GM12878 (cell line): ENCODE data around the gene NAA15. TPM values are rescaled to one million over a fixed set of nuclear protein-coding genes. Genes with fewer than 3 reads are reported as not detected.
A peak's percentile ranks its signal among the peaks of the same experiment; 100 is the strongest.

ENCODE experiments used
- ATAC-seq: fragments of 200-7000 bp; cut with Tn5 transposase; 3 replicates; pipeline ENCODE4 v1.9.1; 2020; ENCODE audit warnings: mild to moderate bottlenecking, moderate library complexity
- Bru-seq: library from RNA; stranded (reverse); fragments of 400-500 nt; gene quantifications from one replicate; lab custom pipeline; 2021; lab: Mats Ljungman, UMichigan
- BruChase-seq, 2 experiments: library from RNA; stranded (reverse); fragments of 400-500 nt; gene quantifications; one replicate each; lab custom pipeline; 2021; lab: Mats Ljungman, UMichigan
- BruUV-seq: library from RNA; stranded (reverse); fragments of 400-500 nt; replicated peaks from 2 replicates; lab custom pipeline; 2021; lab: Mats Ljungman, UMichigan
- CTCF ChIA-PET: fragments of 300-600 bp; sonication (Branson Sonifier 250); formaldehyde crosslinking; extraction: SDS; loops from one replicate; lab custom pipeline; 2021; ENCODE audit warnings: inconsistent platforms; lab: Yijun Ruan, JAX
- POLR2A ChIA-PET: fragments of 350-600 bp; formaldehyde crosslinking; extraction: SDS; loops from one replicate; lab custom pipeline; 2021; ENCODE audit warnings: inconsistent platforms; lab: Charles Lee
- RAD21 ChIA-PET: fragments of 300-600 bp; sonication (Branson Sonifier 250); formaldehyde crosslinking; loops from one replicate; lab custom pipeline; 2023; ENCODE audit warnings: antibody characterized with exemption; ENCODE audit not compliant: unreplicated experiment; lab: Charles Lee
- SMC1A ChIA-PET: fragments of 300-600 bp; sonication (Branson Sonifier 250); formaldehyde crosslinking; loops from one replicate; lab custom pipeline; 2023; ENCODE audit not compliant: unreplicated experiment, uncharacterized antibody; lab: Charles Lee
- DNase-seq: peaks from one replicate; pipeline ENCODE4 v3.0.0-alpha.2; 2011; ENCODE audit warnings: low read depth, low spot score
- FAIRE-seq: peaks from 3 replicates; lab custom pipeline; 2011; peaks lifted over from hg19 to GRCh38; lab: Jason Lieb, UNC
- H2AFZ ChIP-seq: 2 replicates; pipeline ENCODE4 v1.6.0; 2011; ENCODE audit warnings: low read depth, low read length, control low read depth; ENCODE audit not compliant: control insufficient read depth
- H3K27ac ChIP-seq: 2 replicates; pipeline ENCODE4 v1.5.1; 2011; ENCODE audit warnings: control low read depth; ENCODE audit not compliant: control insufficient read depth, insufficient read depth
- H3K27me3 ChIP-seq, 2 experiments: replicated peaks in 1 of 2; 2 replicates each; pipeline versions ENCODE4 v1.6.0 to v1.6.1; 2011; ENCODE audit warnings: low read length in 1 of 2; ENCODE audit not compliant: control insufficient read depth in 2 of 2, insufficient read depth in 2 of 2
- H3K36me3 ChIP-seq, 2 experiments: 2 replicates each; pipeline ENCODE4 v1.5.1; 2011; ENCODE audit warnings: low read length in 1 of 2; ENCODE audit not compliant: control insufficient read depth in 2 of 2, insufficient read depth in 2 of 2
- H3K4me1 ChIP-seq: 2 replicates; pipeline ENCODE4 v1.6.1; 2011; ENCODE audit warnings: mild to moderate bottlenecking, low read length, moderate library complexity, mixed read lengths; ENCODE audit not compliant: control insufficient read depth, insufficient read depth
- H3K4me2 ChIP-seq: 2 replicates; pipeline ENCODE4 v1.6.0; 2011; ENCODE audit warnings: control low read depth; ENCODE audit not compliant: control insufficient read depth, insufficient read depth
- H3K4me3 ChIP-seq: fragments of 200-600 bp; sonication (generic); 2 replicates; pipeline ENCODE4 v1.5.1; 2016
- H3K79me2 ChIP-seq: 2 replicates; pipeline ENCODE4 v1.6.0; 2011; ENCODE audit warnings: low read length; ENCODE audit not compliant: control insufficient read depth, insufficient read depth
- H3K9ac ChIP-seq: 2 replicates; pipeline ENCODE4 v1.8.0; 2011; ENCODE audit warnings: low read length, control low read depth, mixed read lengths; ENCODE audit not compliant: control insufficient read depth, insufficient read depth
- H3K9me3 ChIP-seq: replicated peaks from 3 replicates; pipeline ENCODE4 v1.5.1; 2011; ENCODE audit warnings: mild to moderate bottlenecking, low read length; ENCODE audit not compliant: control insufficient read depth, insufficient read depth
- H4K20me1 ChIP-seq: 2 replicates; pipeline ENCODE4 v1.6.0; 2011; ENCODE audit not compliant: control insufficient read depth, insufficient read depth
- BMI1 ChIP-seq: fragments of 450-650 bp; IDR thresholded peaks from 2 replicates; pipeline ENCODE4 v1.6.1; 2016; ENCODE audit warnings: mild to moderate bottlenecking, moderate library complexity, borderline replicate concordance
- BRCA1 ChIP-seq: IDR thresholded peaks from 2 replicates; pipeline ENCODE4 v1.6.1; 2011; ENCODE audit warnings: low read depth, low read length, improper control_type of control experiment
- MLLT1 ChIP-seq: fragments of 450-650 bp; IDR thresholded peaks from 2 replicates; pipeline ENCODE4 v1.6.1; 2016; ENCODE audit warnings: mild to moderate bottlenecking
- MTA3 ChIP-seq: IDR thresholded peaks from 2 replicates; pipeline ENCODE4 v1.6.1; 2012; ENCODE audit warnings: low read length, inconsistent platforms, borderline replicate concordance
- PML ChIP-seq: IDR thresholded peaks from 2 replicates; pipeline ENCODE4 v1.6.1; 2012; ENCODE audit warnings: low read length, inconsistent platforms
- STAT3 ChIP-seq: IDR thresholded peaks from 2 replicates; pipeline ENCODE4 v1.6.1; 2011; ENCODE audit warnings: low read depth, low read length, improper control_type of control experiment
- SUPT20H ChIP-seq: IDR thresholded peaks from 2 replicates; pipeline ENCODE4 v1.6.1; 2011; ENCODE audit warnings: low read depth, mild to moderate bottlenecking, low read length, moderate library complexity, borderline replicate concordance; ENCODE audit not compliant: control insufficient read depth
- TBL1XR1 ChIP-seq: IDR thresholded peaks from 2 replicates; pipeline ENCODE4 v1.6.1; 2012; ENCODE audit warnings: low read depth, low read length, improper control_type of control experiment
- TCF12 ChIP-seq: IDR thresholded peaks from 2 replicates; pipeline ENCODE4 v1.6.1; 2011; ENCODE audit warnings: low read depth, mild to moderate bottlenecking, low read length
- WRNIP1 ChIP-seq: IDR thresholded peaks from 2 replicates; pipeline ENCODE4 v1.6.1; 2011; ENCODE audit warnings: low read depth, low read length, improper control_type of control experiment, borderline replicate concordance
- YY1 ChIP-seq: IDR thresholded peaks from 2 replicates; pipeline ENCODE4 v1.6.1; 2011; ENCODE audit warnings: low read depth, mild to moderate bottlenecking, low read length
- ZNF687 ChIP-seq: fragments of 450-650 bp; IDR thresholded peaks from 2 replicates; pipeline ENCODE4 v1.6.1; 2017; ENCODE audit warnings: mild to moderate bottlenecking, moderate library complexity
- WGBS: methylation state at CpG from one replicate; pipeline ENCODE4 v1.1.6; 2016; ENCODE audit warnings: low lambda C conversion rate; ENCODE audit not compliant: insufficient replicate concordance, insufficient coverage; ENCODE audit errors: missing lambda C conversion rate; 5-methylcytosine and 5-hydroxymethylcytosine counted together
- in situ Hi-C: fragments of 300-500 bp; cut with MboI; formaldehyde crosslinking; loops from 9 replicates; pipeline ENCODE4 v1.14.3; 2018; ENCODE audit warnings: mixed read lengths
- intact Hi-C: fragments of 100-400 bp; cut with micrococcal nuclease; formaldehyde crosslinking; loops from one replicate; pipeline ENCODE4 v1.14.2; 2022; ENCODE audit not compliant: unreplicated experiment
- long read RNA-seq, 2 experiments: library from polyadenylated mRNA; unstranded; transcript quantifications; one replicate each; pipeline ENCODE4 v2.0.0, GENCODE V29; 2019 to 2020
- polyA minus RNA-seq, 3 experiments: library from RNA; depleted of rRNA, polyadenylated mRNA; stranded (reverse); fragments of >200 nt; gene quantifications; 2 replicates each; pipeline ENCODE4 v1.2.3, GENCODE V29; 2011
- polyA plus RNA-seq, 11 experiments: library from polyadenylated mRNA; depleted of rRNA in 4 of 11; unstranded in 6 of 11; stranded (reverse) in 5 of 11; fragments of >200 nt; fragmentation: Nextera tagmentation in 4 of 11; fragmentation: Illumina TruSeq in 1 of 11; extraction: Ambion mirVana in 4 of 11; extraction: Trizol in 1 of 11; gene quantifications; 1 replicate in 1 of 11; 2 replicates in 10 of 11; pipeline versions ENCODE4 v1.2.1 to v1.2.3, GENCODE V29; 2011 to 2016; ENCODE audit warnings: inconsistent platforms in 2 of 11, missing spikeins in 2 of 11, low read depth in 1 of 11
- total RNA-seq, 4 experiments: library from RNA; depleted of rRNA in 3 of 4; stranded (reverse); fragments of >200 nt in 3 of 4; fragmentation: Illumina TruSeq in 1 of 4; extraction: Trizol in 1 of 4; gene quantifications; 2 replicates each; pipeline versions ENCODE4 v1.2.1 to v1.2.3, GENCODE V29; 2013 to 2021

NAA15 gene
- 81.8 and 92.1 TPM in 2 replicates for total RNA-seq (2013; cell fraction: nucleolus; rRNA removed)
- total RNA-seq (2014; rRNA removed) (52.8 and 64.7 TPM in 2 replicates), total RNA-seq (2014; rRNA removed; fragmentation: Illumina TruSeq; extraction: Trizol) (64.3 and 66.1 TPM in 2 replicates), total RNA-seq (2021) (84.6 and 91.5 TPM in 2 replicates), polyA plus RNA-seq (2011; rRNA removed) (35.2 and 57.5 TPM in 2 replicates), polyA plus RNA-seq (2014; fragmentation: Illumina TruSeq; extraction: Trizol) (51.0 and 67.1 TPM in 2 replicates), polyA plus RNA-seq (2014; fragmentation: Nextera tagmentation; extraction: Ambion mirVana) (10 to 100 TPM; 24.3 to 29.7 TPM), polyA plus RNA-seq (2014; rRNA removed) (25.2 and 28.9 TPM in 2 replicates), polyA plus RNA-seq (2016; fragmentation: Nextera tagmentation; extraction: Ambion mirVana) (10 to 100 TPM; 91.5 to 93.1 TPM), polyA minus RNA-seq (2011; rRNA and poly(A)+ RNA removed) (27.8 and 54.3 TPM in 2 replicates), Bru-seq, nascent RNA (percentile 87 among the genes with signal in this experiment), BruChase-seq, experiment 1, labeled RNA remaining after a 6-hour chase (percentile 88 among the genes with signal in this experiment), BruChase-seq, experiment 2, labeled RNA remaining after a 2-hour chase (percentile 89 among the genes with signal in this experiment)
- 9.0 TPM for polyA plus RNA-seq (2011; ENCODE audit: low read depth)
- 8.2 and 9.4 TPM in 2 replicates for polyA plus RNA-seq (2011; cell fraction: cytosol; rRNA removed)
- 10.2 and 16.0 TPM in 2 replicates for polyA plus RNA-seq (2011; cell fraction: nucleus; rRNA removed)
- 15.2 and 21.9 TPM in 2 replicates for polyA plus RNA-seq (2012)
- 20.6 and 27.1 TPM in 2 replicates for polyA minus RNA-seq (2011; cell fraction: cytosol; rRNA and poly(A)+ RNA removed)
- polyA minus RNA-seq (2011; cell fraction: nucleus; rRNA and poly(A)+ RNA removed) = 16.4 and 34.3 TPM in 2 replicates
- long read RNA-seq, experiment 1, full-length matches to known transcripts = 7 of 99 reads
- long read RNA-seq, experiment 1, partial matches to known transcripts = 89 of 99 reads
- long read RNA-seq, experiment 1, other reads (novel, unspliced or antisense) = 3 of 99 reads
- long read RNA-seq, experiment 2, full-length matches to known transcripts = 2 of 328 reads
- long read RNA-seq, experiment 2, partial matches to known transcripts = 306 of 328 reads
- long read RNA-seq, experiment 2, other reads (novel, unspliced or antisense) = 20 of 328 reads

- CTCF ChIA-PET = interaction anchor here (0.5 to 2.2 kb wide), 13 partner anchors 9 to 271 kb away, joined by 3 to 6 read pairs (median 3); no protein-coding TSS in a partner anchor
- 1% methylated on average over 61 of the region's 61 CpGs for WGBS
- no peak for TF ChIP-seq BRCA1
- no peak for TF ChIP-seq BMI1
- TF ChIP-seq STAT3 = no peak
- TF ChIP-seq MTA3 = no peak
- TF ChIP-seq TCF12 = 0 out of 2 replicates have a peak, but pooled peaks have one; percentile 2
- peak; percentile 98 for TF ChIP-seq YY1
- TF ChIP-seq SUPT20H = no peak
- peak; percentile 75; the same call in 1 of the 2 replicates for TF ChIP-seq PML
- no peak for TF ChIP-seq WRNIP1
- peak; percentile 59; the same call in 1 of the 2 replicates for TF ChIP-seq MLLT1
- peak; percentile 75; the same call in 1 of the 2 replicates for TF ChIP-seq ZNF687
- TF ChIP-seq TBL1XR1 = peak; percentile 47; the same call in 1 of the 2 replicates
Measured at GRCh38 chr4:139301113-139301820, at the start of gene NAA15. Gene NAA15, plus strand, starts transcription at chr4:139301505. Its CDS starts 273 bp downstream, at chr4:139301778.

More at GRCh38 chr4:139301113-139301820, at the start of gene NAA15:
- Histone ChIP-seq H3K4me2 (peak within 1 kb of the TSS; percentile 81), H3K9ac (peak within 1 kb of the TSS; percentile 83), H3K27ac (peak within 1 kb of the TSS; percentile 92), H3K9me3 (peaks cover 2% of the 10 kb centered on the region; the same call in 2 of the 3 replicates), H4K20me1 (no peaks in the 10 kb centered on the region; the same call in 1 of the 2 replicates), H3K27me3 (no peaks in the 10 kb centered on the region), H3K79me2 (peaks cover 61% of the 10 kb centered on the region), H3K4me1 (peaks cover 13% of the 10 kb centered on the region; the same call in 1 of the 2 replicates), H2AFZ (peak within 1 kb of the TSS; percentile 97), H3K4me3 (peak within 1 kb of the TSS; percentile 89), H3K36me3 (peaks cover 3% of the 10 kb centered on the region in 2 experiments; a peak in 2 of 4 replicates)
- ChIA-PET POLR2A (interaction anchor here (0.7 to 4.4 kb wide), 11 partner anchors 10 to 365 kb away, joined by 3 to 29 read pairs (median 5); partner anchors contain the start of genes ELF2, MGST2 and NOCT), RAD21 (interaction anchor here (0.8 to 2.9 kb wide), 15 partner anchors 11 to 271 kb away, joined by 3 to 13 read pairs (median 4); partner anchors contain the start of gene ELF2), SMC1A (interaction anchor here (0.6 to 3.1 kb wide), 17 partner anchors 8 to 271 kb away, joined by 3 to 20 read pairs (median 8); no protein-coding TSS in a partner anchor)
- in situ Hi-C loops = loop anchor here (25.0 kb wide), 1 partner anchor 1089 kb away; no protein-coding TSS in a partner anchor
- DNase-seq (peak; percentile 90), ATAC-seq (peak; percentile 91), FAIRE-seq (peak; percentile 66)
- BruUV-seq = no TSS peak
- intact Hi-C loops = loop anchor here (5.0 to 10.0 kb wide), 2 partner anchors 154 to 219 kb away; partner anchors contain the start of gene RAB33B
